ENCODE measurements around the gene ANKRD33B. TPM values are rescaled to one million over a fixed set of nuclear protein-coding genes. Genes with fewer than 3 reads are reported as not detected.
A peak's percentile ranks its signal among the peaks of the same experiment; 100 is the strongest.

Gene ANKRD33B
- total and polyA plus RNA-seq, 9 of the 15 experiments (the other 6 are each of a cell fraction or from before 2014, with no cell fraction given): 0.10 to 1.7 (median 0.40) TPM

GRCh38 chr5:10620346-10620745, 56.5 kb downstream of the ANKRD33B start (continued):
- TF ChIP-seq FOXM1 (IDR thresholded peaks at IDR 0.05; ENCODE audit: low read depth): 0 out of 2 replicates have a peak, but pooled peaks have one; percentile 31
- TF ChIP-seq FOXM1 (CRISPR knock-in tag; IDR thresholded peaks at IDR 0.05; ENCODE audit: low read depth): no peak
- peak in 1 of 2 experiments; percentile 96; a peak in 2 of 4 replicates for TF ChIP-seq HDAC1 (IDR thresholded peaks at IDR 0.05)
- no peak for TF ChIP-seq IRF2 (CRISPR knock-in tag; IDR thresholded peaks at IDR 0.05)
- no peak for TF ChIP-seq ARID2 (IDR thresholded peaks at IDR 0.05)
- TF ChIP-seq ERF (CRISPR knock-in tag; IDR thresholded peaks at IDR 0.05): no peak
- no peak for TF ChIP-seq CC2D1A (IDR thresholded peaks at IDR 0.05)
- no peak for TF ChIP-seq SFPQ (IDR thresholded peaks at IDR 0.05; ENCODE audit: low read depth, low read length)
- peak; percentile 92 for TF ChIP-seq CBFA2T3 (IDR thresholded peaks at IDR 0.05)
- peak; percentile 69 for TF ChIP-seq ATF7 (IDR thresholded peaks at IDR 0.05)
- TF ChIP-seq ZNF592 (IDR thresholded peaks at IDR 0.05): no peak
- TF ChIP-seq MNT (conservative IDR thresholded peaks at IDR 0.05): peak in 1 of 2 experiments; percentile 29; a peak in 1 of 4 replicates
- TF ChIP-seq CREB3 (tag; conservative IDR thresholded peaks at IDR 0.05; ENCODE audit: low read depth): no peak
- no peak for TF ChIP-seq DDX20 (tag; IDR thresholded peaks at IDR 0.05; ENCODE audit: low read depth)
- TF ChIP-seq MTA1 (IDR thresholded peaks at IDR 0.05; ENCODE audit: borderline replicate concordance): no peak
- peak; percentile 83 for TF ChIP-seq MTA2 (IDR thresholded peaks at IDR 0.05; ENCODE audit: low read depth)
- TF ChIP-seq NFIX (CRISPR knock-in tag; IDR thresholded peaks at IDR 0.05; ENCODE audit: low read depth): no peak
- 0 out of 2 replicates have a peak, but pooled peaks have one; percentile 35 for TF ChIP-seq POLR2AphosphoS5 (IDR thresholded peaks at IDR 0.05; ENCODE audit: control insufficient read depth, insufficient read depth, low read depth, low read length)
- TF ChIP-seq POLR3A (IDR thresholded peaks at IDR 0.05; ENCODE audit: borderline replicate concordance, extremely low read depth, insufficient read depth, insufficient read length): no peak
- TF ChIP-seq DPF2 (IDR thresholded peaks at IDR 0.05): peak; percentile 38; the same call in 1 of the 2 replicates
- TF ChIP-seq STAT5B (CRISPR knock-in tag; IDR thresholded peaks at IDR 0.05): no peak
- no peak for TF ChIP-seq ZFX (CRISPR knock-in tag; IDR thresholded peaks at IDR 0.05)

Data from K562 (cell line).